GM12865 (cell line): ENCODE results near the gene TMEM138.
A peak's percentile ranks its signal among the peaks of the same experiment; 100 is the strongest.

Source experiments
- DNase-seq: peaks from one replicate; pipeline ENCODE4 v3.0.0; 2010; ENCODE audit warnings: low read depth
- H3K4me3 ChIP-seq: 2 replicates; pipeline ENCODE4 v1.5.1; 2011; ENCODE audit warnings: mild to moderate bottlenecking, low read depth, low read length, control low read depth
- TF ChIP-seq, protein P1 (sequence below): IDR thresholded peaks from 2 replicates; pipeline ENCODE4 v1.5.1; 2011; ENCODE audit warnings: low read length, control low read depth, low read depth, inconsistent platforms; ENCODE audit not compliant: insufficient read depth; ENCODE audit errors: missing control alignments

Gene TMEM138

GRCh38 chr11:61361741-61362541 lies at the start of gene TMEM138, which contains the start of gene CYB561A3:
Gene TMEM138 (plus strand): TSS chr11:61362374. CDS start chr11:61364391, 2,017 bp downstream.
Gene CYB561A3 (minus strand): TSS chr11:61361882. CDS start chr11:61356713, 5,169 bp downstream.
- peak; percentile 97 for DNase-seq
- peak within 1 kb of the TSS; percentile 95 for H3K4me3 ChIP-seq
- TF ChIP-seq, protein P1, sequence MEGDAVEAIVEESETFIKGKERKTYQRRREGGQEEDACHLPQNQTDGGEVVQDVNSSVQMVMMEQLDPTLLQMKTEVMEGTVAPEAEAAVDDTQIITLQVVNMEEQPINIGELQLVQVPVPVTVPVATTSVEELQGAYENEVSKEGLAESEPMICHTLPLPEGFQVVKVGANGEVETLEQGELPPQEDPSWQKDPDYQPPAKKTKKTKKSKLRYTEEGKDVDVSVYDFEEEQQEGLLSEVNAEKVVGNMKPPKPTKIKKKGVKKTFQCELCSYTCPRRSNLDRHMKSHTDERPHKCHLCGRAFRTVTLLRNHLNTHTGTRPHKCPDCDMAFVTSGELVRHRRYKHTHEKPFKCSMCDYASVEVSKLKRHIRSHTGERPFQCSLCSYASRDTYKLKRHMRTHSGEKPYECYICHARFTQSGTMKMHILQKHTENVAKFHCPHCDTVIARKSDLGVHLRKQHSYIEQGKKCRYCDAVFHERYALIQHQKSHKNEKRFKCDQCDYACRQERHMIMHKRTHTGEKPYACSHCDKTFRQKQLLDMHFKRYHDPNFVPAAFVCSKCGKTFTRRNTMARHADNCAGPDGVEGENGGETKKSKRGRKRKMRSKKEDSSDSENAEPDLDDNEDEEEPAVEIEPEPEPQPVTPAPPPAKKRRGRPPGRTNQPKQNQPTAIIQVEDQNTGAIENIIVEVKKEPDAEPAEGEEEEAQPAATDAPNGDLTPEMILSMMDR, result no peak

DNA sequence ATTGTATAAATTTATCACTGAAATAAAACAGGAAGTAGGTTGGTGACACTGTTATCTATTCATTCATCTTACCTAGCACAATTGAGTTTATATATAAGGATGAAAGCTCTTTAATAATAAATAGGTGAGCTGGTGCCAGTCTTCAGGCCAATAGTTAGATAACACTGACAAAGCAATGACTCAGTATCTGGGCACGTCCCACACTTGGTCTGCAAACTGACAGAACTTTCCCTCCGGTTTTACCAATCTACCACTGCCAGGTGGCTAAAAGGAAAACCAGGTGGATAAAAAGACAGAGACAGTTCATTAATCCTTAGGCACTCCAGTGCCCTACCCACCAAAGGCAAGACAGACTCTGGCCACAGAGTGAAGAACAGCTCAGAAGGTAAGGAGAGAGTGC lies 46.9 kb upstream of the TMEM138 start:
- no peak overlapping the region for H3K4me3 ChIP-seq
- DNase-seq, result no peak
- TF ChIP-seq, protein P1, result no peak

DNA sequence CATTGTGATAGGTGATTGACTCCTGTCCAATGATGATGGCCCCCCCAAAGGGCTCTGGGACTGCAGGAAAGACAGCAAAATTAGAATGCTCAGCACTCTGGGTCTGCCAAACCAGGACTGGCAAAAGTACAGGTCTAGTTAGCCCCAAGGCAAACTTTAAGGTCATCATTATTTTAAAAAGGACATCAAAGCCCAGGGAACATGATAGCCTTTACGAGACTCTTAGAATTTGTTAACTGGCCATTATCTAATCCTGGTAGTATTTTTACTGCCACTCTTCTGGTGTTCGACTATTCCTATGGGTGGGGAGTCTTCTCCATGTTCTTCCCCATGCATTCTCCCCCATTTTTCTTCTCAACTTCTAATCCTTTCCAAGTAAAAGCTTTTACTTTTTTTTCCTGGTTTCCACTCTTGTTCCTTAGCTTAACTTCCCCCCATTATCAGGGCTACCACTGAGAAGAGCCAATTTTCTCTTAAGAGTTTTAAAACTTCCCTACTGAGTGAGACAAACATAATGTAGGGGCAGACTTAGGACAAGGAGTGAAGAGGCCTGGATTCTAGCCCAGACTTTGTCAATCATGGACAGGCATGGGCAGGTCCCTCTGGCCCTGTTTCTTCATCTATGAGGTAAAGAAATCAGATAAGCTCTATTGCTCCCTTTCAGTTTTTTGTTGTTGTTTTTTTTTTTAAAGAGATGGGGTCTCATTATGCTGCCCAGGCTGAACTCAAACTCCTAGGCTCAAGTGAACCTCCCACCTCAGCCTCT lies 36.3 kb upstream of the TMEM138 start:
- TF ChIP-seq, protein P1, result no peak
- DNase-seq, result no peak

DNA sequence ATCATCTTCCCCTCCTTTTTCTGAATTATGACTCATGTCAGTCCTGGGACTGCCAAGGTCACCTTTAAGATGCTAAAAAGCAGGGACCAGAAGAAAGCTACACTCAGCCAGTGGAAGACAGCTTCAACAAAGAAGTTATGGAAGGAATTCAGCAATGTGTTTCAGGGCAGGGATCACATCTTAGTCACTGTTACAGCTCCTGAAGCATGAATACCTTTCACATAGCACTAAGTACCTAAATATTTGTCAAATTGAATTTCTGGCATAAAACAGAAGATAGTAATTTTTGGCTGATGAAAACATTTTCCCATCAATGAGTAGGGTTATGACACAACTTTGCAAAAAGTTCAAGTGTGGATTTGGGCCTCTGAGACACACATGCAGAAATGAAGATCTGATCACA lies 34.5 kb upstream of the TMEM138 start:
- no peak for DNase-seq
- no peak overlapping the region for H3K4me3 ChIP-seq
- TF ChIP-seq, protein P1, result no peak

More for the DNA sequence above, 36.3 kb upstream of the TMEM138 start:
- H3K4me3 ChIP-seq, result no peak overlapping the region

DNA sequence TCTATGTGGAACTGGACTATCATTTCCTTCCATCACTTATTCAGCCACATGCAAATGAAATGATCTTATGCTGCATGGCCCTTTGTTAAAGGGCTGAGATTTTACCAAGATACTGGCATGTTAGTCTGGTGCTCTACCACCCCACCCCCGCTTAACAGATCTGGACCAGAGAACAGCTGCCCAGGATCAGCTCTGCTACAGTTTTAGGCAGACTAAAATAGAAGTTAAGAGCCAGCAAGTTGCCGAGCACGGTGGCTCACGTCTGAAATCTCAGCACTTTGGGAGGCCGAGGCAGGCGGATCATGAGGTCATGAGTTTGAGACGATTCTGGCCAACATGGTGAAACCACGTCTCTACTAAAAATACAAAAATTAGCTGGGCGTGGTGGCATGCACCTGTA lies 33.8 kb upstream of the TMEM138 start:
- DNase-seq, result no peak
- no peak overlapping the region for H3K4me3 ChIP-seq
- TF ChIP-seq, protein P1, result no peak

DNA sequence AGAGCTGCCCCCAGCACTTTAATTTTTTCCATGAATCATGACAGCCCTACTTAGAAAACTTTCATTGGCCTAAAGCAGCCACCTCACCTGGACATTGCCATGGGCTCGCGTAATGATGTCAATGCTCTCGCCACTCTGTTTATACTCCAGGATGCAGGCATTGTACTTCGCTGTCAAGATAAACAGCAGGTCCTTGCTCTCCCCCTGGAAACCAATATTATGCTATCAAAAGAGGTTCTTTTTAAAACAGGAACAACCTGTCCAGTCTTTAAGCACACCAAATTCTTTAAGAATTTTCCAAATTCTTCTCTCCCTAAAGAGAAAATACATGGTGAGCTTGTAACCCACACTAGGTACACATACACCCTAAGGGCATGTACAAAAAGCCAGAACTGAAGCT lies 32.3 kb upstream of the TMEM138 start:
- TF ChIP-seq, protein P1, result no peak
- no peak for DNase-seq
- H3K4me3 ChIP-seq, result no peak overlapping the region
